Body of pancreas (tissue), 4 donors: ENCODE results near the gene KMT5C. TPM values are rescaled to one million over a fixed set of nuclear protein-coding genes. Genes with fewer than 3 reads are reported as not detected.

Experiments
- ATAC-seq: fragments of 150-250 bp; one replicate; pipeline ENCODE4 v1.9.1; 2016
- DNase-seq, 4 donors: peaks; one replicate each; pipeline ENCODE4 v3.0.0-alpha.2; 2019
- H3K27ac ChIP-seq, 4 donors: fragments of 200-600 bp; sonication (generic); 1 replicate in 3 of 4; 2 replicates in 1 of 4; pipeline versions ENCODE4 v1.5.1 to v1.6.1; 2016 to 2019; ENCODE audit warnings: mild to moderate bottlenecking in 1 of 4, mixed read lengths in 1 of 4, moderate library complexity in 1 of 4
- H3K27me3 ChIP-seq, 2 donors: fragments of 200-600 bp; sonication (generic); one replicate each; pipeline ENCODE4 v1.6.0; 2016; ENCODE audit warnings: mild to moderate bottlenecking in 1 of 2
- H3K36me3 ChIP-seq, 2 donors: fragments of 200-600 bp; sonication (generic); replicated peaks in 1 of 2; 2 replicates each; pipeline ENCODE4 v1.5.1; 2016; ENCODE audit warnings: low read depth in 2 of 2; ENCODE audit not compliant: insufficient read depth in 1 of 2
- H3K4me1 ChIP-seq: fragments of 200-600 bp; sonication (generic); one replicate; pipeline ENCODE4 v1.6.0; 2016
- H3K4me3 ChIP-seq, 2 donors: fragments of 200-600 bp; sonication (generic); 1 replicate in 1 of 2; 2 replicates in 1 of 2; pipeline ENCODE4 v1.5.1; 2016 to 2019
- H3K9me3 ChIP-seq, 3 donors: fragments of 200-600 bp; sonication (generic); 1 replicate in 2 of 3; 2 replicates in 1 of 3; pipeline ENCODE4 v1.5.1; 2016
- POLR2A ChIP-seq, 3 donors: fragments of 450-650 bp; IDR thresholded peaks; one replicate each; pipeline ENCODE4 v1.6.1; 2016; ENCODE audit warnings: antibody characterized with exemption in 3 of 3, mild to moderate bottlenecking in 2 of 3
- WGBS, 2 donors: methylation state at CpG; one replicate each; pipeline ENCODE4 v1.1.5; 2017; 5-methylcytosine and 5-hydroxymethylcytosine counted together
- intact Hi-C: fragments of 100-400 bp; cut with DNase I; formaldehyde crosslinking; loops from one replicate; pipeline ENCODE4 v1.15.1; 2023
- total RNA-seq, 2 donors: library from RNA; depleted of rRNA; stranded (reverse); fragments of >200 nt; gene quantifications; one replicate each; pipeline ENCODE4 v1.1.0, GENCODE V29; 2016
- TF ChIP-seq, protein P1 (sequence below), 7 experiments: fragments of 450-650 bp in 4 of 7; fragments of 200-600 bp in 3 of 7; sonication (generic) in 3 of 7; IDR thresholded peaks; one replicate each; pipeline ENCODE4 v1.5.1; 2016 to 2019; ENCODE audit warnings: antibody characterized with exemption in 7 of 7

The KMT5C gene
- total RNA-seq, 2 donors from 2014 or later: 14.8 to 17.6 TPM

DNA sequence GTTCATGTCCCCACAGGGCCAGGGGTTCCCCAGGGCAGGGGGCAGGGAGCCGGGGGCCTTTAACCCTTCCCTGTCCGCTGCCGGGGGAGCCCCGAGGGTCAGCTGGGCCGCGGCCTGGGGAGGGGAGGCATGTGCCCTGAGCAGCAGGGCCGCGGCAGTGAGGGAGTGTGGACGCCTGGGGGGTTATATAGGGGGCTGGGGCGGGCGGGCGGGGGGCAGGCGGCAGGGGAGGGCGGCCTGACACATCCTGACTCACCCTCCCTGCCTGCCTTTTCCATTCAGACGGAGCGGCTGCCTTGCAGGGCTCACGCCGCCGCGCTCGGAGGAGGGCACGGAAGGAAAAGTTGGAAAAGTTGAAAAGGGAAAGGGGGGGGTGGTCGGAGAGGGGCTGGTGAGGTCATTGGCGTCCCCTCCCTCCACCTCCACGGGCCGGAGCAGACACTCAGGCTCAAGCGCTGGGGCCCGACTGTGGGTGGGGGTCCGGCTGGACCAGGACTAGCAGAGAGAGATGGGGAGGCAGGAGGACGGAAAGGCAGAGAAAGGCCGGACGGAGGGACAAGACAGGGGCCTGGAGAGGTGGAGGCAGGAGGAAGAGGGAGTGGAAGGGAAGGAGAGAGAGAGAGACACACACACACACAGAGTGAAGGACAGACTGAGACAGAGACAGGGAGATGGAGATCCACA is 30.8 kb downstream of the KMT5C start, which contains the start of gene IL11:
Gene IL11, minus strand, starts transcription at position 159 of the 684 bp plus-strand sequence. Its CDS starts 153 bp downstream, at position 6.
- Histone ChIP-seq H3K4me1 (peaks cover 30% of the 10 kb centered on the region), H3K36me3 (no peaks in the 10 kb centered on the region), H3K27me3 (peaks cover 0 to 35% of the 10 kb centered on the region in 2 donors), H3K9me3 (no peaks in the 10 kb centered on the region), H3K4me3 (no peak within 1 kb of the TSS), H3K27ac (no peak within 1 kb of the TSS)
- no peak for DNase-seq
- TF ChIP-seq, protein P1, sequence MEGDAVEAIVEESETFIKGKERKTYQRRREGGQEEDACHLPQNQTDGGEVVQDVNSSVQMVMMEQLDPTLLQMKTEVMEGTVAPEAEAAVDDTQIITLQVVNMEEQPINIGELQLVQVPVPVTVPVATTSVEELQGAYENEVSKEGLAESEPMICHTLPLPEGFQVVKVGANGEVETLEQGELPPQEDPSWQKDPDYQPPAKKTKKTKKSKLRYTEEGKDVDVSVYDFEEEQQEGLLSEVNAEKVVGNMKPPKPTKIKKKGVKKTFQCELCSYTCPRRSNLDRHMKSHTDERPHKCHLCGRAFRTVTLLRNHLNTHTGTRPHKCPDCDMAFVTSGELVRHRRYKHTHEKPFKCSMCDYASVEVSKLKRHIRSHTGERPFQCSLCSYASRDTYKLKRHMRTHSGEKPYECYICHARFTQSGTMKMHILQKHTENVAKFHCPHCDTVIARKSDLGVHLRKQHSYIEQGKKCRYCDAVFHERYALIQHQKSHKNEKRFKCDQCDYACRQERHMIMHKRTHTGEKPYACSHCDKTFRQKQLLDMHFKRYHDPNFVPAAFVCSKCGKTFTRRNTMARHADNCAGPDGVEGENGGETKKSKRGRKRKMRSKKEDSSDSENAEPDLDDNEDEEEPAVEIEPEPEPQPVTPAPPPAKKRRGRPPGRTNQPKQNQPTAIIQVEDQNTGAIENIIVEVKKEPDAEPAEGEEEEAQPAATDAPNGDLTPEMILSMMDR (IDR thresholded peaks at IDR 0.05): no peak
- no peak for TF ChIP-seq POLR2A (IDR thresholded peaks at IDR 0.05)
- intact Hi-C loops: no loop called here
- 5 to 10% methylated on average over 22 to 28 of the region's 32 CpGs for WGBS, 2 donors
- no peak for ATAC-seq

DNA sequence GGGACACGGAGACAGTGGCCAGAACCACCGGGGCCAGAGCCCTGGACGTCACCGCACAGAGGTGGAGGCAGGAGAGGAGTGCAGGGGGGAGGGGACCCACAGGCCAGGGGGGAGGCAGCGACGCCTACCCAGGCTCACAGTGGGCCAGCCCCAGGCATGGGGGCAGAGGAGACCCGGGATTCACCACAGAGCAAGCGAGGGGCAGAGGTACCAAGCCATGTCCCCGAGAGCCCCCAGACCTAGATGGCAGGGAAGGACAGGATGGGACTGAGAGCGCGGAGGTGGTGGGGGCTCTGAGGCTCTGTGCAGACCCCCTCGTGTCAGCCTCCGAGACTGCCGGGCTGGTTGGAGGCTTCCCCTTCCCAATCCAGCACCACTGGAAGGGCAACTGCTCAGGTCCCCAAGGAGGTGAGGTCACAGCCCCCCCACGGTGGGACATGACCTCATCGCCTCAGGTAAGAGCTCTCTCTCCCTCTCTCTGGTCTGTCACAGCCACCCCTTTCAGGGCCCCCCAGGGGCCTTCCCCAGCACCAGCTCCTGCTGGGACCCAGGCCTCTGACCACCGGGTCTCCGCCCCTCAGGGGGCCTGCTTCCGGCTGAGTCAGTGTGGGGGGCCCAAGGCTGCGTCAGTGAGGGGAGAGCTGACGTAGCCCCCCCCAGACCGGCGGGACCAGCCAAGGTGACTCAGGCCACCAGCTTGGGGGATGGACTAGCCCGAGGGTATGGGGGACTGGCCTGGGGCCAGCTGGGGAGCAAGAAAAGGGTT is 32.8 kb downstream of the KMT5C start:
- Histone ChIP-seq H3K36me3 (no peaks in the 10 kb centered on the region), H3K4me3 (no peak overlapping the region), H3K27ac (no peak overlapping the region), H3K9me3 (no peaks in the 10 kb centered on the region), H3K27me3 (peaks cover 0 to 35% of the 10 kb centered on the region in 2 donors), H3K4me1 (peaks cover 30% of the 10 kb centered on the region)
- TF ChIP-seq, protein P1 (IDR thresholded peaks at IDR 0.05): no peak
- no peak for TF ChIP-seq POLR2A (IDR thresholded peaks at IDR 0.05)
- DNase-seq: no peak
- no peak for ATAC-seq
- intact Hi-C loops: no loop called here
- 19 to 30% methylated on average over 13 to 24 of the region's 24 CpGs for WGBS, 2 donors

DNA sequence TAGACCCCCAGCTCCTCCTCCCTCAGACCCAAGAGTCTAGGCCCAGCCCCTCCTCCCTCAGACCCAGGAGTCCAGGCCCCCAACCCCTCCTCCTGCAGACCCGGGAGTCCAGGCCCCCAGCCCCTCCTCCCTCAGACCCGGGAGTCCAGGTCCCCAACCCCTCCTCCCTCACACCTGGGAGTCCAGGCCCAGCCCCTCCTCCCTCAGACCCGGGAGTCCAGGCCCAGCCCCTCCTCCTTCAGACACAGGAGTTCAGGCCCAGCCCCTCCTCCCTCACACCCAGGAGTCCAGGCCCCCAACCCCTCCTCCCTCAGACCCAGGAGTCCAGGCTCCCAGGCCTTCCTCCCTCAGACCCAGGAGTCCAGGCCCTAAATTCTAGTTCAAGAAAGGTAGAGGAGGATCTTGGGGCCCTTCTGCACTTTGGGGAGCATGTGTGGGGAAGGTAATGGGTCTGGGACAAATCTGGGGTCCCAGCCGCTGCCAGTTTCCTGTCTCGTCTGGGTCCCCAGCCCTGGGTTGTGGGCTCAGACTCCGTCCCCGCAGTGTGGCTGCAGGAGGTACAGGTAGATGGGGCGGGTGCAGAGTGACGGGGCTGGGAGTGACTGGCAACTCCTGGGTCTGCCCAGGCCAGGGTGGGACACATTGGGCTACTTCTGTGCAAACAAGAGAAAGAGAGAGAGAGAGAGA is 33.8 kb downstream of the KMT5C start:
- Histone ChIP-seq H3K4me1 (peaks cover 29% of the 10 kb centered on the region), H3K9me3 (no peaks in the 10 kb centered on the region), H3K27ac (no peak overlapping the region), H3K36me3 (no peaks in the 10 kb centered on the region), H3K4me3 (no peak overlapping the region), H3K27me3 (peaks cover 0 to 33% of the 10 kb centered on the region in 2 donors)
- no peak for TF ChIP-seq POLR2A (IDR thresholded peaks at IDR 0.05)
- TF ChIP-seq, protein P1 (IDR thresholded peaks at IDR 0.05): no peak
- 28 to 41% methylated on average over 6 to 7 of the region's 9 CpGs for WGBS, 2 donors
- intact Hi-C loops: no loop called here
- ATAC-seq: peak; percentile 8
- DNase-seq: no peak

DNA sequence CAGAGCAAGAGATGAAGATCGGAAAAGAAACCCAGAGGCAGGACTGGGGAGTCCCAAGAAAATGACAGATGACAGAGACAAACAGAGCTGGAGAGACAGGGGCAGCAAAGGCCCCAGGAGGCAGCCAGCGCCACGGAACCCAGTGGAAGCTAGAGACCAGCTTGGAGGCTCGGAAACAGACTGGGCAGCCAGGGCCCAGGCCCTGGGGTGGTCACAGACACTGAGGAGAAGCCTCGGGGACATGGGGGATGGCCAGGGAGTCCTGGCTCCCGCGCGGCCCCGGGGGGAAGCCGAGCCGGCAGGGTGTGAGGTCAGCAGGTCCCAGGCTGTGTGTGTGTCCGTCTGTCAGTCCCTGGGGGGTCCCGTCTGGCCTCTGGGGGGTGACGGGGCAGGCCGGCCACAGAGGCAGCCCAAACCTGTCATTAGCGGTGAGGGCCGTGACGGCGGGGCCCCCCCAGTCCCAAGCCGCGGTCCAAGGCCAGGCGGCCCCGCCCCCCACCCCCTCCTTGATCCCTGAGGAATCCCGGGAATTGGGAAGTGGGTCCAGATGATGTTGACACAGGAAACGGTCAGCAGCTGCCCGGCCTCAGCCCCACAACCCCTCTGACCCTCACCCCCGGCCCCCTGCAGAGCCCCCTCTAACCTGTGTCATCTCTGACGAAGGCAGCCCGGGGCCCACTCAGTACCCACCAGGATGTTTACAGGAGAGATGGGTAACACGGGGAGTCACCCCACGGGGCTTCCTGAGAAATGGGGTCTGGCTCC is 34.5 kb downstream of the KMT5C start:
- TF ChIP-seq, protein P1 (IDR thresholded peaks at IDR 0.05): no peak
- no peak for TF ChIP-seq POLR2A (IDR thresholded peaks at IDR 0.05)
- Histone ChIP-seq H3K4me3 (no peak overlapping the region), H3K27ac (no peak overlapping the region), H3K36me3 (no peaks in the 10 kb centered on the region), H3K4me1 (peaks cover 22% of the 10 kb centered on the region), H3K27me3 (peaks cover 0 to 28% of the 10 kb centered on the region in 2 donors), H3K9me3 (no peaks in the 10 kb centered on the region)
- no peak for DNase-seq
- ATAC-seq: peak; percentile 39
- intact Hi-C loops: no loop called here
- 8 to 17% methylated on average over 5 to 23 of the region's 31 CpGs for WGBS, 2 donors
